Epithelial cell of esophagus (primary cell): ENCODE measurements around the gene SLC13A5.

Experiments
- DNase-seq: peaks from one replicate; pipeline ENCODE4 v3.0.0; 2010; ENCODE audit warnings: low read depth
- H3K4me3 ChIP-seq: 2 replicates; pipeline ENCODE4 v1.5.1; 2011; ENCODE audit warnings: mild to moderate bottlenecking, low read length, control low read depth
- CTCF ChIP-seq: IDR thresholded peaks from 2 replicates; pipeline ENCODE4 v1.5.1; 2011; ENCODE audit warnings: low read depth, mild to moderate bottlenecking, low read length, control low read depth, inconsistent platforms; ENCODE audit not compliant: insufficient read depth; ENCODE audit errors: missing control alignments

Gene SLC13A5

GRCh38 chr17:6690641-6691040 is 22.5 kb downstream of the SLC13A5 start:
- TF ChIP-seq CTCF: no peak
- no peak for DNase-seq
- H3K4me3 ChIP-seq: no peak overlapping the region

- H3K4me3 ChIP-seq: no peak overlapping the region
- no peak for DNase-seq
- TF ChIP-seq CTCF: no peak
These were observed 24.2 kb downstream of the SLC13A5 start for GRCh38 chr17:6688944-6689343.

- no peak overlapping the region for H3K4me3 ChIP-seq
- DNase-seq: no peak
- TF ChIP-seq CTCF: no peak
These were observed 27.1 kb downstream of the SLC13A5 start for GRCh38 chr17:6686026-6686425.

GRCh38 chr17:6684881-6685767 is 28.0 kb downstream of the SLC13A5 start:
- no peak overlapping the region for H3K4me3 ChIP-seq
- DNase-seq: no peak
- TF ChIP-seq CTCF: no peak

- DNase-seq: no peak
- no peak for TF ChIP-seq CTCF
These were observed 28.7 kb downstream of the SLC13A5 start for GRCh38 chr17:6684460-6684783.

GRCh38 chr17:6683730-6684459 is 29.3 kb downstream of the SLC13A5 start:
- TF ChIP-seq CTCF: no peak
- no peak overlapping the region for H3K4me3 ChIP-seq
- DNase-seq: no peak

More at GRCh38 chr17:6684460-6684783, 28.7 kb downstream of the SLC13A5 start:
- no peak overlapping the region for H3K4me3 ChIP-seq
